ENCODE data around the gene SUMF2. TPM values are rescaled to one million over a fixed set of nuclear protein-coding genes. Genes with fewer than 3 reads are reported as not detected.
A peak's percentile ranks its signal among the peaks of the same experiment; 100 is the strongest.
"Not testable (repeated sequence)": the region's sequence is repeated elsewhere in the genome, so short reads cannot be mapped to it uniquely, and the experiment has no call there.

Gene SUMF2
- total and polyA plus RNA-seq, 2 of the 13 experiments (the other 11 are each of a cell fraction or from before 2014, with no cell fraction given) = 48.9 to 54.4 TPM

GRCh38 chr7:56047446-56048116 lies 16.5 kb upstream of the SUMF2 start (continued):
- TF ChIP-seq PAXIP1 (CRISPR knock-in tag; conservative IDR thresholded peaks at IDR 0.05) = peak; percentile 37; the same call in 1 of the 2 replicates
- TF ChIP-seq USF2 (IDR thresholded peaks at IDR 0.05; ENCODE audit: low read depth, low read length) = not testable (repeated sequence)
- peak; percentile 25; the same call in 1 of the 2 replicates for TF ChIP-seq USF2 (CRISPR knock-in tag; IDR thresholded peaks at IDR 0.05; ENCODE audit: borderline replicate concordance)
- TF ChIP-seq ARID4A (CRISPR knock-in tag; IDR thresholded peaks at IDR 0.05; ENCODE audit: borderline replicate concordance) = peak; percentile 10; the same call in 1 of the 2 replicates
- TF ChIP-seq ATF4 (CRISPR knock-in tag; IDR thresholded peaks at IDR 0.05) = 0 out of 4 replicates have a peak, but pooled peaks of 1 of the 2 experiments have one; percentile 33
- TF ChIP-seq NR2F6 (IDR thresholded peaks at IDR 0.05) = peak; percentile 50
- TF ChIP-seq NR2F6 (CRISPR knock-in tag; IDR thresholded peaks at IDR 0.05) = peak; percentile 41; the same call in 1 of the 2 replicates
- TF ChIP-seq ADNP (CRISPR knock-in tag; IDR thresholded peaks at IDR 0.05) = peak; percentile 41; the same call in 1 of the 2 replicates

All from HepG2 (cell line).